H1 (cell line): ENCODE data around the gene COQ10B.

Source experiments
- CHD1 ChIP-seq: IDR thresholded peaks from 2 replicates; pipeline ENCODE4 v1.6.1; 2012; ENCODE audit warnings: low read depth, low read length, improper control_type of control experiment
- EP300 ChIP-seq, 2 experiments: IDR thresholded peaks; 1 replicate in 1 of 2; 2 replicates in 1 of 2; pipeline ENCODE4 v1.6.1; 2011 to 2012; ENCODE audit warnings: low read depth in 2 of 2, low read length in 2 of 2, mild to moderate bottlenecking in 2 of 2, borderline replicate concordance in 1 of 2, inconsistent platforms in 1 of 2, moderate library complexity in 1 of 2
- GTF2F1 ChIP-seq: IDR thresholded peaks from 2 replicates; pipeline ENCODE4 v1.6.1; 2012; ENCODE audit warnings: low read depth, low read length, improper control_type of control experiment, borderline replicate concordance
- TF ChIP-seq, protein P1 (sequence below): IDR thresholded peaks from 2 replicates; pipeline ENCODE4 v1.6.1; 2012; ENCODE audit warnings: inconsistent platforms

DNA sequence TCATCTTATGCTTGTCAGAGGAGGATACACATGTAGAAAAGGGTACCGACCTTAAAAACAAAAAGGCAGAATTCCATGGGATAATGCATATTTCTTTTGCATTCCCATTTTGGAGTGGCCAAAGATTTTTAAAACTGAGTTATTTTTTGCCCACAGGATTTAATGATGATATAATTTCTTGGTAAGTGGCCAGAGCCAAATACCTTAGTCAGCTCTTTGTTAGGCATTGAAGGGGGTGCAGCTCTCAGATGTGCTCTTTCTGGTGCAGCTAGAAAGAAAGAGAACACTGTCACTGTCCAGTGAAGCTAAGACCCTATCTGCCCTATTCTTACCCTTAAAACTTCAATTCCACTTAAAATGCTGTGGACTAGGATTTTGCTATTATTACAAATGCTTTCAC lies 10.8 kb downstream of the COQ10B start:
- TF ChIP-seq, protein P1, sequence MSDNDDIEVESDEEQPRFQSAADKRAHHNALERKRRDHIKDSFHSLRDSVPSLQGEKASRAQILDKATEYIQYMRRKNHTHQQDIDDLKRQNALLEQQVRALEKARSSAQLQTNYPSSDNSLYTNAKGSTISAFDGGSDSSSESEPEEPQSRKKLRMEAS = no peak
- no peak for TF ChIP-seq GTF2F1
- no peak for TF ChIP-seq CHD1
- no peak for TF ChIP-seq EP300 (IDR thresholded peaks at IDR 0.05; ENCODE audit: borderline replicate concordance in 1 of 2, low read depth in 2 of 2, low read length in 2 of 2)
